RWPE2 (cell line): Measurements from ENCODE around the gene ARHGAP11A.

Source experiments
- ATAC-seq: fragments of 200-7000 bp; cut with Tn5 transposase; 3 replicates; pipeline ENCODE4 v1.9.1; 2021; ENCODE audit warnings: low read depth
- DNase-seq: peaks from one replicate; pipeline ENCODE4 v3.0.0-alpha.2; 2020; ENCODE audit warnings: low spot score
- H3K27ac ChIP-seq: fragments of 450-650 bp; 2 replicates; pipeline ENCODE4 v1.5.1; 2017; ENCODE audit warnings: mild to moderate bottlenecking; ENCODE audit not compliant: poor library complexity, severe bottlenecking
- H3K27me3 ChIP-seq: fragments of 250-450 bp; sonication (Bioruptor Pico); 2 replicates; pipeline ENCODE4 v1.5.1; 2021; ENCODE audit warnings: mild to moderate bottlenecking, moderate library complexity; ENCODE audit not compliant: insufficient read depth, poor library complexity, severe bottlenecking
- H3K36me3 ChIP-seq: fragments of 250-450 bp; sonication (Bioruptor Pico); 2 replicates; pipeline ENCODE4 v1.5.1; 2020; ENCODE audit warnings: low read depth, mild to moderate bottlenecking, moderate library complexity
- H3K4me1 ChIP-seq: fragments of 250-450 bp; sonication (Bioruptor Pico); 2 replicates; pipeline ENCODE4 v1.5.1; 2021; ENCODE audit warnings: mild to moderate bottlenecking, moderate library complexity; ENCODE audit not compliant: insufficient read depth, poor library complexity, severe bottlenecking
- H3K4me3 ChIP-seq: fragments of 250-450 bp; sonication (Bioruptor Pico); 2 replicates; pipeline ENCODE4 v1.5.1; 2021; ENCODE audit warnings: mild to moderate bottlenecking, moderate library complexity; ENCODE audit not compliant: severe bottlenecking
- H3K9me3 ChIP-seq: fragments of 250-450 bp; sonication (Bioruptor Pico); 2 replicates; pipeline ENCODE4 v1.5.1; 2021; ENCODE audit warnings: mild to moderate bottlenecking, moderate library complexity; ENCODE audit not compliant: severe bottlenecking
- CTCF ChIP-seq: fragments of 450-650 bp; IDR thresholded peaks from one replicate; pipeline ENCODE4 v1.5.1; 2017; ENCODE audit warnings: mild to moderate bottlenecking, moderate library complexity; ENCODE audit not compliant: poor library complexity, severe bottlenecking

Gene ARHGAP11A

GRCh38 chr15:32651229-32651837 is 36.0 kb downstream of the ARHGAP11A start:
- ATAC-seq (peak; percentile 85), DNase-seq (no peak)
- H3K36me3 ChIP-seq: 0 out of 2 replicates have a peak, but pooled peaks cover 3% of the 10 kb centered on the region
- peaks cover 12% of the 10 kb centered on the region for H3K4me1 ChIP-seq
- no peak overlapping the region for H3K27ac ChIP-seq
- H3K4me3 ChIP-seq: no peak overlapping the region
- no peaks in the 10 kb centered on the region for H3K9me3 ChIP-seq
- peak; percentile 99 for TF ChIP-seq CTCF
- no peaks in the 10 kb centered on the region for H3K27me3 ChIP-seq

GRCh38 chr15:32652178-32652577 is 36.9 kb downstream of the ARHGAP11A start:
- no peak overlapping the region for H3K4me3 ChIP-seq

GRCh38 chr15:32656091-32656490 is 40.8 kb downstream of the ARHGAP11A start:
- DNase-seq (no peak), ATAC-seq (no peak)
- Histone ChIP-seq H3K4me1 (peaks cover 37% of the 10 kb centered on the region), H3K9me3 (no peaks in the 10 kb centered on the region), H3K36me3 (no peaks in the 10 kb centered on the region), H3K27me3 (no peaks in the 10 kb centered on the region), H3K27ac (no peak overlapping the region), H3K4me3 (no peak overlapping the region)
- no peak for TF ChIP-seq CTCF

More at GRCh38 chr15:32652178-32652577, 36.9 kb downstream of the ARHGAP11A start:
- 0 out of 2 replicates have a peak, but pooled peaks cover 1% of the 10 kb centered on the region for H3K36me3 ChIP-seq
- ATAC-seq (peak; percentile 47), DNase-seq (no peak)
- H3K27ac ChIP-seq: no peak overlapping the region
- H3K4me1 ChIP-seq: peaks cover 13% of the 10 kb centered on the region
- no peaks in the 10 kb centered on the region for H3K27me3 ChIP-seq
- H3K9me3 ChIP-seq: no peaks in the 10 kb centered on the region
- no peak for TF ChIP-seq CTCF

GRCh38 chr15:32656496-32656895 is 41.2 kb downstream of the ARHGAP11A start:
- H3K4me3 ChIP-seq: no peak overlapping the region
- peaks cover 35% of the 10 kb centered on the region for H3K4me1 ChIP-seq
- H3K27me3 ChIP-seq: no peaks in the 10 kb centered on the region
- no peak for DNase-seq
- TF ChIP-seq CTCF: no peak
- no peaks in the 10 kb centered on the region for H3K9me3 ChIP-seq
- H3K27ac ChIP-seq: no peak overlapping the region
- no peaks in the 10 kb centered on the region for H3K36me3 ChIP-seq
- ATAC-seq: no peak

- peak overlapping the region; percentile 38 for H3K27ac ChIP-seq
- H3K36me3 ChIP-seq: no peaks in the 10 kb centered on the region
- peaks cover 27% of the 10 kb centered on the region for H3K4me1 ChIP-seq
- no peaks in the 10 kb centered on the region for H3K27me3 ChIP-seq
- no peak for DNase-seq
- H3K4me3 ChIP-seq: no peak overlapping the region
- H3K9me3 ChIP-seq: no peaks in the 10 kb centered on the region
- TF ChIP-seq CTCF: peak; percentile 81
- peak; percentile 69 for ATAC-seq
Measured at GRCh38 chr15:32657198-32657883, 42.0 kb downstream of the ARHGAP11A start.
